ENCODE measurements around the gene INTS6L.
A peak's percentile ranks its signal among the peaks of the same experiment; 100 is the strongest.

INTS6L gene, protein sequence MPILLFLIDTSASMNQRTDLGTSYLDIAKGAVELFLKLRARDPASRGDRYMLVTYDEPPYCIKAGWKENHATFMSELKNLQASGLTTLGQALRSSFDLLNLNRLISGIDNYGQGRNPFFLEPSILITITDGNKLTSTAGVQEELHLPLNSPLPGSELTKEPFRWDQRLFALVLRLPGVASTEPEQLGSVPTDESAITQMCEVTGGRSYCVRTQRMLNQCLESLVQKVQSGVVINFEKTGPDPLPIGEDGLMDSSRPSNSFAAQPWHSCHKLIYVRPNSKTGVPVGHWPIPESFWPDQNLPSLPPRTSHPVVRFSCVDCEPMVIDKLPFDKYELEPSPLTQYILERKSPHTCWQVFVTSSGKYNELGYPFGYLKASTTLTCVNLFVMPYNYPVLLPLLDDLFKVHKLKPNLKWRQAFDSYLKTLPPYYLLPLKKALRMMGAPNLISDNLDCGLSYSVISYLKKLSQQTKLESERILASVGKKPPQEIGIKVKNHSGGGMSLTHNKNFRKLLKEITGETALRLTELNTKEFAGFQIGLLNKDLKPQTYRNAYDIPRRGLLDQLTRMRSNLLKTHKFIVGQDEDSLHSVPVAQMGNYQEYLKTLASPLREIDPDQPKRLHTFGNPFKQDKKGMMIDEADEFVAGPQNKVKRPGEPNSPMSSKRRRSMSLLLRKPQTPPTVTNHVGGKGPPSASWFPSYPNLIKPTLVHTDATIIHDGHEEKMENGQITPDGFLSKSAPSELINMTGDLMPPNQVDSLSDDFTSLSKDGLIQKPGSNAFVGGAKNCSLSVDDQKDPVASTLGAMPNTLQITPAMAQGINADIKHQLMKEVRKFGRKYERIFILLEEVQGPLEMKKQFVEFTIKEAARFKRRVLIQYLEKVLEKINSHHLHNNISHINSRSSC

DNA sequence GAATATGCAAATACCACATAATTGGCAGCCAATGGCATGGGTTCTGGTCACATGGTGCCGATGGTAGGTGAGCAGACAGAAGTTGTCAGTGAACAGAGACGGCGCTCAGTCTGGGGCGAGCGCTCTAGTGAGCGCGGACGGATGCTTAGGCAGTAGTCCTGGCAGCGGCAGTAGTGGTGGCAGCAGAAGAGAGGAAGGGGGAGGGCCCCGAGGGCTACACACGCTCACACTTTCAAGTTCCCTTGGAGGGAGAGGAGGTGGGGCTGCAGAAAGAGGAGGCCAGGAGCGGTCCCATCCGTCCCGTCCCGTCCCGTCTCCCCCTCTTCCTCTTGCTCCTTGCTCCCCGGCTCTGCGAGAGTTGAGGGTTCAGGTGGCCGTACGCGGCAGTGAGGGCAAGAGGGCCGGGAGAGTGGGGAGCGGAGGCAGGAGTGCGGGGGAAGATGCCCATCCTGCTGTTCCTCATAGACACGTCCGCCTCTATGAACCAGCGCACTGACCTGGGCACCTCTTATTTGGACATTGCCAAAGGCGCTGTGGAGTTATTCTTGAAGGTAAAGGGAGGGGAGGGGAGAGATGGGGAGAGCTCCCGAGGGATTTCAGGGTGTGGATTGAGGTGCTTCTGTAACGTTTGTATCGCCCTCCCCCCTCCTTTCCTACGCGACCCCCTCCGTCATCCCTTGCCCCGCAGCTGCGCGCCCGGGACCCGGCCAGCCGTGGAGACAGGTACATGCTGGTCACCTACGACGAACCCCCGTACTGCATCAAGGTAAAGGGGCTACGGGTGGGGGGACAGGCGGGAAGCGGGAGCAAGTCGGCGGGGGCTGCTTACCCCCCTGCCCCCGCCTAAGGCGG lies at the start of gene INTS6L:
TSS of gene INTS6L (plus strand) at position 108 of the 852 bp plus-strand sequence. CDS start at position 441, 333 bp downstream.
- Histone ChIP-seq H3K36me3 (ENCODE audit: insufficient read depth, low read length) (no peaks in the 10 kb centered on the region), H3K9me3 (ENCODE audit: low read length) (no peaks in the 10 kb centered on the region), H2AFZ (ENCODE audit: low read depth, low read length) (peak within 1 kb of the TSS; percentile 35), H3K4me3 (ENCODE audit: low read length) (peak within 1 kb of the TSS; percentile 75), H3K4me1 (ENCODE audit: insufficient read depth, low read length) (peaks cover 4% of the 10 kb centered on the region), H3K27me3 (ENCODE audit: insufficient read depth, low read length) (no peaks in the 10 kb centered on the region)

DNA sequence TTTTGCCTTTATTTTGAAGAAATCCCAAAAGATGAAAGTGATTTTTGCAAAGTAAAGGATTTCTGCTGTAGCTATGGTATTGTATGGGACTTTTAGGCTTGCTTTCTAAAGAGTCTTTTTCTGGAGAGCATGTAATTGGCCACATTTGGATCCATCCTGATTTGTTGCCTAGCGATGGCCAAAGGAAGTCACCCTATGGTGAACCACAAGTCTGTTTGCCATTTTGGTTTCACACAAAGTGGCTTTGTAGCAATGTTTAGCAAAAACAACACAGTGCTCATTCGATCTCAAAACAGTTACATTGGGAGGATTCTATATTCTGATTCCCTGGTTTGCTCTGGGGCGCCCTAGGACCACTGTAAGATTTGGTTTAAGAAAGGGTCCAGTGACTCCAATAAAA lies 44.1 kb upstream of the INTS6L start:
- H2AFZ ChIP-seq (ENCODE audit: low read depth, low read length): no peak overlapping the region
- H3K4me3 ChIP-seq (ENCODE audit: low read length): no peak overlapping the region
- H3K36me3 ChIP-seq (ENCODE audit: insufficient read depth, low read length): no peaks in the 10 kb centered on the region
- no peaks in the 10 kb centered on the region for H3K9me3 ChIP-seq (ENCODE audit: low read length)
- H3K4me1 ChIP-seq (ENCODE audit: insufficient read depth, low read length): no peaks in the 10 kb centered on the region
- no peaks in the 10 kb centered on the region for H3K27me3 ChIP-seq (ENCODE audit: insufficient read depth, low read length)

DNA sequence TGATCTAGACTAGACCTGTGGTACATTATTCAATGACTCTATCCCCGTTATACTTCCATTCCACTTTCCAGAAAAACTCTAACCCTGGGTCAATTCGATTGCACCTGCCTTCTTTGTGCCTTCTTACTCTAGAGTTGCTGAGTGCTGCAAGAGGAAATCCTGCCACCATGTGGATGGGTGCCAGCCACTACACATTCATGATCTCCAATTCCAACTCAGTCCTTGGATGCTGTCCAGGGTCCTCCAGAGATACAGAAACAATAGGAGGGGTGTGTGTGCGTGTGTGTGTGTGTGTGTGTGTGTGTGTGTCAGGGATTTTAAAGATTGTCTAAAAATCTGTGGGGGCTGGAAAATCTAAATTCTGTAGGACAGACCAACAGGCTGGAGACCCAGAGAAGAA lies 42.9 kb upstream of the INTS6L start:
- H3K9me3 ChIP-seq (ENCODE audit: low read length): no peaks in the 10 kb centered on the region
- H2AFZ ChIP-seq (ENCODE audit: low read depth, low read length): no peak overlapping the region
- no peak overlapping the region for H3K4me3 ChIP-seq (ENCODE audit: low read length)
- no peaks in the 10 kb centered on the region for H3K27me3 ChIP-seq (ENCODE audit: insufficient read depth, low read length)
- H3K36me3 ChIP-seq (ENCODE audit: insufficient read depth, low read length): no peaks in the 10 kb centered on the region
- no peaks in the 10 kb centered on the region for H3K4me1 ChIP-seq (ENCODE audit: insufficient read depth, low read length)

DNA sequence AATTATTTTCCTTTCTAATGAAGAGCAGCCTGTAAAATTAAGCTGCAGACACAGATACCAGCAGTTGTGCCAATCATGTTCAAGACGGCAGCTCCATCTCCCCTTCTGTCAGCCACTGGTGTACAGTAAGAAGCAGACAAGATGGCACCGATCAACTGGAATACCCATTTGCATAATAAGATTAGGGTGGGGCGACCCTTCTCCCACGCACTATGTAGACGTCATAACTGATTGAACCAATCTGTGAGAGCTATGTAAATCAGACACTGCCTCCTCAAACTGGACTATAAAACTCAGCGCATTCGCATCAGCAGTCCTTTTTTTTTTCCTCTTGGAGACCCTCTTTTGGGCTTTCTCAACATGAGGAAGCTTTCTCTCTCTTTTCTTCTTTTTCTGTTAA lies 40.4 kb upstream of the INTS6L start:
- Histone ChIP-seq H3K4me1 (ENCODE audit: insufficient read depth, low read length) (no peaks in the 10 kb centered on the region), H3K4me3 (ENCODE audit: low read length) (no peak overlapping the region), H3K36me3 (ENCODE audit: insufficient read depth, low read length) (no peaks in the 10 kb centered on the region), H2AFZ (ENCODE audit: low read depth, low read length) (no peak overlapping the region), H3K27me3 (ENCODE audit: insufficient read depth, low read length) (no peaks in the 10 kb centered on the region), H3K9me3 (ENCODE audit: low read length) (no peaks in the 10 kb centered on the region)

DNA sequence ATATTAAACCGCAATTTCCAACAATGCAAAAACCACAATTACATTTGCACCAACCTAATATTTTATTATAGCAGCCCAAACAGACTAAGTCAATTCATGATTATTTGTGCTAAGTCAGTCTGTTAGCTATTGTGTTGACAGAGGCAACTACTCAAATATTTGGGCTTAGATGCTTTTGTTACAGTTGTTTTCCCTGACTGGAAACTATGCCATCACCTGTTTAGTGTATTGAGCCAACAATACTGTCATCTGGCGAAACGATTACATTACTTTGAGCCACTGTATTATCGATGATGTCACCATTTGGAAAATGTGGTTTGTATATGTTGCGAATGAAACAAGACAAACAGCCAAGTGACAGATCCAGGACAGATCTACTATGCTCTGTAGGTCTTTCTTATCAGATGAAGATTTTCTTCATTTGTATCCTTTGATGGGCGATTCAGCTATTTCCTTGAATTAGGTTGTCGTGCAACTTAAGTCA lies 38.7 kb upstream of the INTS6L start:
- Histone ChIP-seq H3K4me1 (ENCODE audit: insufficient read depth, low read length) (no peaks in the 10 kb centered on the region), H3K9me3 (ENCODE audit: low read length) (no peaks in the 10 kb centered on the region), H3K4me3 (ENCODE audit: low read length) (no peak overlapping the region), H3K36me3 (ENCODE audit: insufficient read depth, low read length) (no peaks in the 10 kb centered on the region), H2AFZ (ENCODE audit: low read depth, low read length) (no peak overlapping the region), H3K27me3 (ENCODE audit: insufficient read depth, low read length) (no peaks in the 10 kb centered on the region)

DNA sequence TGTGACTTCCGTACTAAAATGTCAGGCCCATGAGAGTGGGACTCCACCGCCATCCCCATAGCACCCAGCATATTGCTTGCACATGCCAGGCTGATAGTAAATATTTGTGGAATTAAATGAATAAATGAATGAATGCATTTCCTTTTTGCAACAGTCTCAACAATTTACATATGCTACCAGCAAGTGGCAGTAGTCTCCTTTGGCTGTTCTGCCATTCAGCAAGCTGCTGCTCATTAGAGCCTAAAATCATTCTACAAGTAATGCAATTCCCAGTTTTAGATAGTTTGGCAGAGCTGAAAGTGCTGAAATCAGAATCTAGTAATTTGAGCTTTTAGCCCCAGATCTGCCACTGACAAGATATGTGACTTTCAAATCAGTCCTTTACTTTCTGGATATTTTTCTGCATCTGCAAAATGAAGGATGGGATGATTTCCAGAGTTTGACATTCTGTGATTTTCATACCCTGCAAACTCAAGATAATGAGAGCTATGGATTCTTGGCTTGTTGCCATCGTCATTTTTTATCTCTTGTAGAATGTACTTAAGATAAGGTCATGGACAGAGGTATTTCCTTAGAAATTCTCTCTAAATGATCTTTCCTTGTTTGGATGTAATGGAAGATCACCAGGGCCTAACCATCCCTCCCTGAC lies 35.7 kb upstream of the INTS6L start:
- Histone ChIP-seq H3K4me1 (ENCODE audit: insufficient read depth, low read length) (no peaks in the 10 kb centered on the region), H3K27me3 (ENCODE audit: insufficient read depth, low read length) (no peaks in the 10 kb centered on the region), H2AFZ (ENCODE audit: low read depth, low read length) (no peak overlapping the region), H3K4me3 (ENCODE audit: low read length) (no peak overlapping the region), H3K36me3 (ENCODE audit: insufficient read depth, low read length) (no peaks in the 10 kb centered on the region), H3K9me3 (ENCODE audit: low read length) (no peaks in the 10 kb centered on the region)

DNA sequence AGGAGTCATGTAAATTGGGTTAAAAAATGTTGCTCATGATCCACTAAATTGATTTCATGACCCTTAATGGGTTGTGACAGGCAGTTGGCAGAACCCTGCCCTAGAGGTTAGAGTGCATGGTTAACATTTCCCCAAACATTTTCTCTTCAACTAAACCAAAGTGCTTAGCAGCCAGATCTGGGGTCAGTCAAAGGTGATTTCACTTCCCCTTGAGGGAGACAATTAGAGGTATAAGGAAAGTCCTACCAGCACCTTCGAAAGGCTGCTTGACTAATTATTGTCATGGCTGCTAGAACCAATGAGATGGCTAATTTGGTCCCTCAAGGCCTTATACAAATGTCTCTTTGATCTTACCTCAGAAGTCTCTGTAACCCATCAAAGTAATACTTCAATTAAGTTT lies 30.9 kb upstream of the INTS6L start:
- Histone ChIP-seq H3K27me3 (ENCODE audit: insufficient read depth, low read length) (peaks cover 6% of the 10 kb centered on the region), H3K4me1 (ENCODE audit: insufficient read depth, low read length) (no peaks in the 10 kb centered on the region), H2AFZ (ENCODE audit: low read depth, low read length) (no peak overlapping the region), H3K36me3 (ENCODE audit: insufficient read depth, low read length) (no peaks in the 10 kb centered on the region), H3K4me3 (ENCODE audit: low read length) (no peak overlapping the region), H3K9me3 (ENCODE audit: low read length) (no peaks in the 10 kb centered on the region)

DNA sequence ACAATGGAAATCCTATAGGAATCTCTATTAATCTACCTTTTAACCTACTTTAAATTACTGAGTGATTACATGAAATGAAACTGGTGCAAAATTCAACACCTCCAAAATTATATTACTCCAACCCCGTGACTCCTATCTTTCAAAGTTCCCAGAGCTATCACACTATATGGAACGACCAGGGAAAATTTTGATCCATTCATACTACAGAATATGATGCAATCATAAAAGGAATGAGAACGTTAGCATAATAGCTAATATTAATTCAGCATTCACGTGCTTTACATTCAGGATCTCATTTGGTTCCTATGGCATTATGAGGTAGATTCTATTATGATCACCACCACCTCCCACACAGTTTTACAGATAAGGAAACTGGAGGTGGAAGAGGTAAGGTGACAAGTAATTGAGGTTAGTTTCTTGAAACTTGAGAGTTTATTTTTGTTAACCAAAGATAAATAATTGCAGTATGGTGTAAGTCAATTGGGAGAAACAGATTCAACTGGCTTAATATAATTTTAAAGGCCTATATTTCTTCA lies 29.4 kb upstream of the INTS6L start:
- H2AFZ ChIP-seq (ENCODE audit: low read depth, low read length): no peak overlapping the region
- no peaks in the 10 kb centered on the region for H3K36me3 ChIP-seq (ENCODE audit: insufficient read depth, low read length)
- H3K4me1 ChIP-seq (ENCODE audit: insufficient read depth, low read length): no peaks in the 10 kb centered on the region
- peaks cover 6% of the 10 kb centered on the region for H3K27me3 ChIP-seq (ENCODE audit: insufficient read depth, low read length)
- H3K4me3 ChIP-seq (ENCODE audit: low read length): no peak overlapping the region
- no peaks in the 10 kb centered on the region for H3K9me3 ChIP-seq (ENCODE audit: low read length)

DNA sequence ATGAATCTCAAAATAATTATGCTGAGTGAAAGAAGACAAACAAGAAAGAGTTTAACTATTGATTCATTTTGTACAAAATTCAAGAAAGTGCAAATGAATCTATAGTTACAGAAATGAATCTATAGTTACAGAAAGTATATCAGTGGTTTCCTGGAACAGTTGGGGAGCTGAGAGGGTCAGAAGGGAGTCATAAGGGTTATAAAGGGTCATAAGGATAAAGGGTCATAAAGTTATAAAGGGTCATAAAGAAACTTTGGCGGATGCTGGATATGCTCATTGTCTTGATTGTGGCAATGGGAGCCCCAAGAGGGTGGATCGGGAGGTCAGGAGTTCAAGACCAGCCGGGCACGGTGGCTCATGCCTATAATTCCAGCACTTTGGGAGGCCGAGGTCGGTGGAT lies 26.0 kb upstream of the INTS6L start:
- H3K4me1 ChIP-seq (ENCODE audit: insufficient read depth, low read length): no peaks in the 10 kb centered on the region
- H3K9me3 ChIP-seq (ENCODE audit: low read length): no peaks in the 10 kb centered on the region
- peaks cover 6% of the 10 kb centered on the region for H3K27me3 ChIP-seq (ENCODE audit: insufficient read depth, low read length)
- H2AFZ ChIP-seq (ENCODE audit: low read depth, low read length): no peak overlapping the region
- H3K4me3 ChIP-seq (ENCODE audit: low read length): no peak overlapping the region
- no peaks in the 10 kb centered on the region for H3K36me3 ChIP-seq (ENCODE audit: insufficient read depth, low read length)

DNA sequence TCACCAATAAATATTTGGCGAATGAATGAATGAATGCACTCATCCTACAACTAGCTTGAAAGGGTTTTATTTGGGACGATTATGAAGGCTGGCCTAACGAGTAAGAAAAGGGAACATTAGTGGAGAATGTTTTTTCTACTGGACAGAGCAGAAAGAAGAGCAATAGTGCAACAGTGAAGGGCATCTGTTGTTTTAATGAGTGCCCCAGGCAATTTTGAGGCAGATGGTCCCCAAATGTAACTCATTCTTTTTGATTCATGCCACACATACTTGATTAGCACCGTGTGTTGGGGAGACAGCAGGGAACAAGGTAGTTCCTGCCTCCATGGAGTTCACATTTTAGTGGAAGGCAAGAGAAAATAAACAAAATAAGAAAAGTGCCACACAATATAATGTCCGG lies 22.7 kb upstream of the INTS6L start:
- H2AFZ ChIP-seq (ENCODE audit: low read depth, low read length): no peak overlapping the region
- no peaks in the 10 kb centered on the region for H3K4me1 ChIP-seq (ENCODE audit: insufficient read depth, low read length)
- H3K9me3 ChIP-seq (ENCODE audit: low read length): no peaks in the 10 kb centered on the region
- H3K4me3 ChIP-seq (ENCODE audit: low read length): no peak overlapping the region
- H3K36me3 ChIP-seq (ENCODE audit: insufficient read depth, low read length): no peaks in the 10 kb centered on the region
- H3K27me3 ChIP-seq (ENCODE audit: insufficient read depth, low read length): peaks cover 2% of the 10 kb centered on the region

DNA sequence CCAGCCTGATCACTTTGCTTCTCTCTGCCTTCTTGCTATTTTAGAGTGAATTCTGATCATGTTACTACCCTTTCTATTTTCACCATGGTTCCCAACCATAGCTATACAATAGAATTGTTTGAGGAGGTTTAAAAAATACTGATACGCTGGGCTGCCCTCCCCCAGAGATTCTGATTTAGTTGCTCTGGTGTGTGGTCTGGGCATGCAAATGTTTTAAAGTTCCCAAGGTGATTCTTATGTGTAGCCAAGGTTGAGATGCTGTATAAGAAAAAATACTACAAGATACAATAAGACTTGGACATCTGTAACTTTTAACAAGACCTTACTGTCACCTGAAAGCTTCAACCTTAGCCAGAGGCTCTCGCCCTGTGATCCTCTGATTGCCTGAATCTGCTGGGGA lies 22.2 kb upstream of the INTS6L start:
- peaks cover 2% of the 10 kb centered on the region for H3K27me3 ChIP-seq (ENCODE audit: insufficient read depth, low read length)
- H2AFZ ChIP-seq (ENCODE audit: low read depth, low read length): no peak overlapping the region
- H3K9me3 ChIP-seq (ENCODE audit: low read length): no peaks in the 10 kb centered on the region
- H3K36me3 ChIP-seq (ENCODE audit: insufficient read depth, low read length): no peaks in the 10 kb centered on the region
- no peaks in the 10 kb centered on the region for H3K4me1 ChIP-seq (ENCODE audit: insufficient read depth, low read length)
- no peak overlapping the region for H3K4me3 ChIP-seq (ENCODE audit: low read length)

DNA sequence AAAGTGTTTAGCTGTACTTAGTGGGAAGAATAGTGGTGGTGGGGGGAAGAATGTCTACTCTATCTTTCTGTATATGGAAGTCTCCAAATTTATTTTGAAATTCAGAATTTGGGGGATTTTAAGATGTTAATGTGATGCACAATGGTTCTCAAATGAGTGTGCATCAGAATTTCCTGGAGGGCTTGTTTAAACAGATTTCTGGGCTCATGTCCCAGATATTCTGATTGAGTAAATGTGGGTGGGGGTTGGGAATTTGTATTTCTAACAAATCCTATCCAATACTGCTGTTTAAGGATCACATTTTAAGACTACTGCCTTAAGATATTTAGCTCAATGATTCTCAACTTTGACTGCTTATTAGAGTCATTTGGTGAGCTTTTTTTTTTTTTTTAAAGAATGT lies 15.1 kb upstream of the INTS6L start:
- no peaks in the 10 kb centered on the region for H3K36me3 ChIP-seq (ENCODE audit: insufficient read depth, low read length)
- peaks cover 2% of the 10 kb centered on the region for H3K27me3 ChIP-seq (ENCODE audit: insufficient read depth, low read length)
- H2AFZ ChIP-seq (ENCODE audit: low read depth, low read length): no peak overlapping the region
- no peaks in the 10 kb centered on the region for H3K4me1 ChIP-seq (ENCODE audit: insufficient read depth, low read length)
- H3K9me3 ChIP-seq (ENCODE audit: low read length): no peaks in the 10 kb centered on the region
- no peak overlapping the region for H3K4me3 ChIP-seq (ENCODE audit: low read length)

All from neuron (in vitro differentiated cells).